ENCODE measurements around the gene ABCA6. TPM values are rescaled to one million over a fixed set of nuclear protein-coding genes. Genes with fewer than 3 reads are reported as not detected.

Gene ABCA6
- total RNA-seq, 3 donors from 2014 or later (not counting 1 experiment from before 2014, with no cell fraction given), result 0.45 to 1.6 (median 0.75) TPM

Other genes starting within 250 kb of the ABCA6 start
- gene ABCA8, start 186.5 kb downstream of the ABCA6 start, total RNA-seq, result not detected
- 1 to 10 TPM in 1 of 3 donors, under 1 TPM in 2; 0.05 to 1.2 (median 0.63) TPM for gene ABCA9, start 81.0 kb downstream of the ABCA6 start, total RNA-seq
- gene ABCA10, start 86.9 kb upstream of the ABCA6 start, total RNA-seq, result 1 to 10 TPM; 2.3 to 3.4 (median 2.7) TPM
- gene ABCA5, start 185.2 kb upstream of the ABCA6 start, total RNA-seq, result 10 to 100 TPM; 52.1 to 84.5 (median 57.6) TPM

Data from natural killer cell (primary cell).